HEK293 (cell line): ENCODE measurements around the gene DENND1A.

ENCODE experiments used
- CTCF ChIP-seq: fragments of 450-650 bp; formaldehyde crosslinking; IDR thresholded peaks from 2 replicates; pipeline ENCODE4 v1.5.1; 2016; ENCODE audit warnings: missing biosample characterization, missing genetic modification characterization
- HOXC10 ChIP-seq: sonication (generic); formaldehyde crosslinking; IDR thresholded peaks from 2 replicates; pipeline ENCODE4 v1.8.1; 2023; ENCODE audit warnings: mild to moderate bottlenecking, missing genetic modification reagents
- HOXD13 ChIP-seq: sonication (generic); formaldehyde crosslinking; IDR thresholded peaks from 2 replicates; pipeline ENCODE4 v1.8.0; 2022; ENCODE audit warnings: missing genetic modification reagents, borderline replicate concordance
- PATZ1 ChIP-seq: fragments of 450-650 bp; formaldehyde crosslinking; IDR thresholded peaks from 2 replicates; pipeline ENCODE4 v1.5.1; 2016; ENCODE audit warnings: missing biosample characterization, missing genetic modification characterization
- ZBTB17 ChIP-seq: fragments of 450-650 bp; formaldehyde crosslinking; IDR thresholded peaks from 2 replicates; pipeline ENCODE4 v1.5.1; 2016; ENCODE audit warnings: missing biosample characterization, missing genetic modification characterization
- ZBTB7A ChIP-seq: fragments of 450-650 bp; formaldehyde crosslinking; IDR thresholded peaks from 2 replicates; pipeline ENCODE4 v1.5.1; 2016; ENCODE audit warnings: low read depth, missing biosample characterization, missing genetic modification characterization
- ZFP41 ChIP-seq: fragments of 450-650 bp; formaldehyde crosslinking; IDR thresholded peaks from 2 replicates; pipeline ENCODE4 v1.5.1; 2016; ENCODE audit warnings: missing biosample characterization, missing genetic modification characterization, borderline replicate concordance
- ZNF148 ChIP-seq: fragments of 450-650 bp; formaldehyde crosslinking; IDR thresholded peaks from 2 replicates; pipeline ENCODE4 v1.5.0; 2017; ENCODE audit warnings: missing biosample characterization, missing genetic modification characterization, borderline replicate concordance
- ZNF23 ChIP-seq: fragments of 450-650 bp; formaldehyde crosslinking; IDR thresholded peaks from 2 replicates; pipeline ENCODE4 v1.5.1; 2016; ENCODE audit warnings: missing biosample characterization, missing genetic modification characterization, borderline replicate concordance
- ZNF239 ChIP-seq: fragments of 450-650 bp; formaldehyde crosslinking; IDR thresholded peaks from 2 replicates; pipeline ENCODE4 v1.5.1; 2016; ENCODE audit warnings: missing biosample characterization, missing genetic modification characterization
- ZNF292 ChIP-seq: fragments of 450-650 bp; formaldehyde crosslinking; IDR thresholded peaks from 2 replicates; pipeline ENCODE4 v1.5.1; 2016; ENCODE audit warnings: low read depth, missing biosample characterization, missing genetic modification characterization, borderline replicate concordance
- ZNF514 ChIP-seq: fragments of 450-650 bp; formaldehyde crosslinking; IDR thresholded peaks from 2 replicates; pipeline ENCODE4 v1.5.1; 2016; ENCODE audit warnings: missing biosample characterization, missing genetic modification characterization
- ZSCAN18 ChIP-seq: fragments of 450-650 bp; formaldehyde crosslinking; IDR thresholded peaks from 2 replicates; pipeline ENCODE4 v1.5.1; 2016; ENCODE audit warnings: missing biosample characterization, missing genetic modification characterization

- no peak for TF ChIP-seq CTCF
- no peak for TF ChIP-seq ZBTB7A
- no peak for TF ChIP-seq PATZ1 (tag by site-specific recombination)
- no peak for TF ChIP-seq ZBTB17 (tag by site-specific recombination)
- no peak for TF ChIP-seq ZNF239 (tag by site-specific recombination)
- no peak for TF ChIP-seq ZNF23 (tag by site-specific recombination)
- no peak for TF ChIP-seq ZNF292 (tag by site-specific recombination)
- no peak for TF ChIP-seq HOXC10
- no peak for TF ChIP-seq ZNF514 (tag by site-specific recombination)
- TF ChIP-seq ZSCAN18 (tag by site-specific recombination) = no peak
- no peak for TF ChIP-seq ZFP41 (tag by site-specific recombination)
- TF ChIP-seq ZNF148 (tag by site-specific recombination) = no peak
- no peak for TF ChIP-seq HOXD13
Observed at GRCh38 chr9:123864251-123864650, 65.7 kb downstream of the DENND1A start.
